GM18861 (cell line): ENCODE results near the gene NRF1.
"Not testable (repeated sequence)": the region's sequence is repeated elsewhere in the genome, so short reads cannot be mapped to it uniquely, and the experiment has no call there.

Experiments used
- ATAC-seq: cut with Tn5 transposase; IDR thresholded peaks from one replicate; pipeline ENCODE4 v1.9.1; 2021; ENCODE audit not compliant: unreplicated experiment

Gene NRF1

GRCh38 chr7:129644634-129645230 is 33.2 kb downstream of the NRF1 start:
- ATAC-seq, result no peak

- ATAC-seq, result no peak
These were observed 35.0 kb downstream of the NRF1 start for GRCh38 chr7:129646369-129647021.

- no peak for ATAC-seq
These were observed 37.7 kb downstream of the NRF1 start for GRCh38 chr7:129649128-129649690.

- no peak for ATAC-seq
These were observed 38.7 kb downstream of the NRF1 start for GRCh38 chr7:129650056-129650758.

- ATAC-seq, result no peak
These were observed 41.4 kb downstream of the NRF1 start for GRCh38 chr7:129652914-129653313.

GRCh38 chr7:129655811-129656210 is 44.3 kb downstream of the NRF1 start:
- no peak for ATAC-seq

- no peak for ATAC-seq
These were observed 45.8 kb downstream of the NRF1 start for GRCh38 chr7:129657363-129657762.

- ATAC-seq, result not testable (repeated sequence)
These were observed 48.4 kb downstream of the NRF1 start for GRCh38 chr7:129659907-129660306.

GRCh38 chr7:129661645-129662182 is 50.2 kb downstream of the NRF1 start:
- no peak for ATAC-seq

GRCh38 chr7:129663240-129663639 is 51.7 kb downstream of the NRF1 start:
- ATAC-seq, result not testable (repeated sequence)

- ATAC-seq, result no peak
These were observed 52.8 kb downstream of the NRF1 start for GRCh38 chr7:129664029-129665012.

- ATAC-seq, result no peak
These were observed 53.5 kb downstream of the NRF1 start for GRCh38 chr7:129665013-129665401.

GRCh38 chr7:129667116-129667515 is 55.6 kb downstream of the NRF1 start:
- ATAC-seq, result no peak

- no peak for ATAC-seq
These were observed 56.0 kb downstream of the NRF1 start for GRCh38 chr7:129667551-129667950.

GRCh38 chr7:129669901-129670300 is 58.4 kb downstream of the NRF1 start:
- no peak for ATAC-seq

GRCh38 chr7:129670656-129671055 is 59.1 kb downstream of the NRF1 start:
- no peak for ATAC-seq

- no peak for ATAC-seq
These were observed 59.7 kb downstream of the NRF1 start for GRCh38 chr7:129671266-129671665.

- ATAC-seq, result not testable (repeated sequence)
These were observed 63.0 kb downstream of the NRF1 start for GRCh38 chr7:129674475-129674874.

GRCh38 chr7:129675521-129675920 is 64.0 kb downstream of the NRF1 start:
- ATAC-seq, result no peak
